Astrocyte (in vitro differentiated cells and primary cell): ENCODE measurements around the gene PDE11A. TPM values are rescaled to one million over a fixed set of nuclear protein-coding genes. Genes with fewer than 3 reads are reported as not detected.
A peak's percentile ranks its signal among the peaks of the same experiment; 100 is the strongest.

Experiments used
- DNase-seq: peaks from one replicate; pipeline ENCODE4 v3.0.0-alpha.2; 2010; ENCODE audit warnings: low read depth
- FAIRE-seq: peaks from 2 replicates; lab custom pipeline; 2011; peaks lifted over from hg19 to GRCh38; lab: Jason Lieb, UNC
- H2AFZ ChIP-seq: 2 replicates; pipeline ENCODE4 v1.6.0; 2012; ENCODE audit warnings: low read depth, low read length, inconsistent platforms
- H3K27ac ChIP-seq: 2 replicates; pipeline ENCODE4 v1.5.1; 2011; ENCODE audit warnings: low read depth, low read length, inconsistent platforms
- H3K27me3 ChIP-seq: 2 replicates; pipeline ENCODE4 v1.6.0; 2011; ENCODE audit warnings: low read length, inconsistent platforms; ENCODE audit not compliant: insufficient read depth
- H3K36me3 ChIP-seq: 2 replicates; pipeline ENCODE4 v1.5.1; 2011; ENCODE audit warnings: low read length, inconsistent platforms; ENCODE audit not compliant: insufficient read depth
- H3K4me1 ChIP-seq: 2 replicates; pipeline ENCODE4 v1.5.1; 2011; ENCODE audit warnings: low read length, inconsistent platforms; ENCODE audit not compliant: insufficient read depth
- H3K4me2 ChIP-seq: 2 replicates; pipeline ENCODE4 v1.6.0; 2012; ENCODE audit warnings: low read length, inconsistent platforms
- H3K4me3 ChIP-seq: 2 replicates; pipeline ENCODE4 v1.5.1; 2011; ENCODE audit warnings: low read depth, mild to moderate bottlenecking, low read length, inconsistent platforms; ENCODE audit not compliant: insufficient read depth
- H3K79me2 ChIP-seq: 2 replicates; pipeline ENCODE4 v1.6.0; 2012; ENCODE audit warnings: mild to moderate bottlenecking, low read length, inconsistent platforms; ENCODE audit not compliant: insufficient read depth
- H3K9ac ChIP-seq: 2 replicates; pipeline ENCODE4 v1.6.0; 2012; ENCODE audit warnings: mild to moderate bottlenecking, low read length, inconsistent platforms
- H3K9me3 ChIP-seq: 2 replicates; pipeline ENCODE4 v1.5.1; 2012; ENCODE audit warnings: low read depth, mild to moderate bottlenecking, low read length, inconsistent platforms; ENCODE audit not compliant: insufficient read depth
- H4K20me1 ChIP-seq: 2 replicates; pipeline ENCODE4 v1.6.0; 2012; ENCODE audit warnings: low read length, inconsistent platforms; ENCODE audit not compliant: insufficient read depth
- H3K27ac Mint-ChIP-seq: one replicate; pipeline ENCODE4 v1.8.0; 2021; ENCODE audit warnings: mild to moderate bottlenecking, mixed read lengths; ENCODE audit not compliant: unreplicated experiment
- H3K27me3 Mint-ChIP-seq: one replicate; pipeline ENCODE4 v1.8.0; 2021; ENCODE audit warnings: low read depth, mixed read lengths; ENCODE audit not compliant: unreplicated experiment
- H3K36me3 Mint-ChIP-seq: one replicate; pipeline ENCODE4 v1.8.0; 2021; ENCODE audit warnings: low read depth, mixed read lengths; ENCODE audit not compliant: unreplicated experiment
- H3K4me1 Mint-ChIP-seq: one replicate; pipeline ENCODE4 v1.8.0; 2021; ENCODE audit warnings: low read depth, mixed read lengths; ENCODE audit not compliant: unreplicated experiment
- H3K4me3 Mint-ChIP-seq: one replicate; pipeline ENCODE4 v1.8.0; 2021; ENCODE audit warnings: mild to moderate bottlenecking, moderate library complexity, mixed read lengths; ENCODE audit not compliant: unreplicated experiment
- H3K9me3 Mint-ChIP-seq: one replicate; pipeline ENCODE4 v1.8.0; 2021; ENCODE audit warnings: mild to moderate bottlenecking, mixed read lengths; ENCODE audit not compliant: unreplicated experiment
- CTCF ChIP-seq: IDR thresholded peaks from 2 replicates; pipeline ENCODE4 v1.5.1; 2011; ENCODE audit warnings: low read depth, mild to moderate bottlenecking, inconsistent platforms, low read length, moderate library complexity; ENCODE audit not compliant: insufficient read depth
- EZH2 ChIP-seq: IDR thresholded peaks from 2 replicates; pipeline ENCODE4 v1.6.1; 2012; ENCODE audit warnings: mild to moderate bottlenecking, low read length, inconsistent platforms; ENCODE audit not compliant: insufficient read depth
- total RNA-seq: library from RNA; stranded (reverse); gene quantifications from 2 replicates; pipeline ENCODE4 v1.2.1, GENCODE V29; 2021

The PDE11A gene
- total RNA-seq, 1 donor from 2014 or later: 0.45 TPM

DNA sequence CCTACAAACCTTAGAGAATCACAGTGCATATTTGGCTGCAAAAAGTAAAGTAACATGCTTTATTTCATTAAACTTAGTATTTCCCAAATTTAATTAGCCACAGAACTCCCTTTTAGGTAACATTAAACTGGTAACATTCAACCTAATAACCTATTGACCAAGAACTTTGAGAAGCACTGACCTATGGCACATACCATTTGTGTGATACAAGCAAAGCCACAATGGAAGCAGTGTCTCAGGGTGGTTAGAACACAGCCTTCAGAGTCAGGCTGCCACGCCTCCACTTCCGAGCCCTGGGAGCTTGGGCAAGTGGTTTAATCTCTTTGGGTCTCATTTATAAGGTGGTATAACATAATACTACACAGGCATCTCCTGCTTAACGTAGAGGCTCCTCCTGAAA, 301.4 kb downstream of the PDE11A start:
- FAIRE-seq: no peak
- no peaks in the 10 kb centered on the region for H3K27me3 Mint-ChIP-seq
- no peaks in the 10 kb centered on the region for H3K9me3 Mint-ChIP-seq
- H3K27ac Mint-ChIP-seq: no peak overlapping the region
- no peak overlapping the region for H3K27ac ChIP-seq
- DNase-seq: peak; percentile 5
- no peak overlapping the region for H2AFZ ChIP-seq
- peaks cover 6% of the 10 kb centered on the region for H3K4me1 Mint-ChIP-seq
- no peaks in the 10 kb centered on the region for H3K9me3 ChIP-seq
- no peaks in the 10 kb centered on the region for H4K20me1 ChIP-seq
- no peaks in the 10 kb centered on the region for H3K4me1 ChIP-seq
- H3K27me3 ChIP-seq: no peaks in the 10 kb centered on the region
- no peaks in the 10 kb centered on the region for H3K36me3 Mint-ChIP-seq
- no peak overlapping the region for H3K4me2 ChIP-seq
- TF ChIP-seq EZH2 (no peak), CTCF (no peak)
- H3K79me2 ChIP-seq: no peaks in the 10 kb centered on the region
- no peak overlapping the region for H3K4me3 ChIP-seq
- H3K36me3 ChIP-seq: no peaks in the 10 kb centered on the region
- H3K9ac ChIP-seq: no peak overlapping the region
- no peak overlapping the region for H3K4me3 Mint-ChIP-seq

GRCh38 chr2:177767768-177768167, 304.8 kb downstream of the PDE11A start:
- no peak for FAIRE-seq
- no peak overlapping the region for H3K4me3 Mint-ChIP-seq
- H3K4me1 ChIP-seq: no peaks in the 10 kb centered on the region
- no peak overlapping the region for H3K27ac Mint-ChIP-seq
- H3K9me3 ChIP-seq: no peaks in the 10 kb centered on the region
- H3K27me3 ChIP-seq: no peaks in the 10 kb centered on the region
- peaks cover 8% of the 10 kb centered on the region for H3K27me3 Mint-ChIP-seq
- H3K79me2 ChIP-seq: no peaks in the 10 kb centered on the region
- H3K4me3 ChIP-seq: no peak overlapping the region
- TF ChIP-seq CTCF: no peak
- TF ChIP-seq EZH2: no peak
- H3K27ac ChIP-seq: no peak overlapping the region
- peaks cover 6% of the 10 kb centered on the region for H3K4me1 Mint-ChIP-seq
- no peaks in the 10 kb centered on the region for H3K36me3 ChIP-seq
- DNase-seq: no peak
- no peaks in the 10 kb centered on the region for H3K36me3 Mint-ChIP-seq
- H3K9me3 Mint-ChIP-seq: no peaks in the 10 kb centered on the region
- H3K4me2 ChIP-seq: no peak overlapping the region
- no peak overlapping the region for H2AFZ ChIP-seq
- H3K9ac ChIP-seq: no peak overlapping the region
- no peaks in the 10 kb centered on the region for H4K20me1 ChIP-seq

GRCh38 chr2:177765698-177766097, 306.9 kb downstream of the PDE11A start:
- Histone ChIP-seq H3K36me3 (no peaks in the 10 kb centered on the region), H3K9ac (no peak overlapping the region), H2AFZ (no peak overlapping the region), H3K27ac (no peak overlapping the region), H3K4me3 (no peak overlapping the region), H4K20me1 (no peaks in the 10 kb centered on the region), H3K27me3 (no peaks in the 10 kb centered on the region), H3K4me2 (no peak overlapping the region), H3K79me2 (no peaks in the 10 kb centered on the region), H3K4me1 (no peaks in the 10 kb centered on the region), H3K9me3 (no peaks in the 10 kb centered on the region)
- Mint-ChIP-seq H3K4me1 (no peaks in the 10 kb centered on the region), H3K4me3 (no peak overlapping the region), H3K36me3 (no peaks in the 10 kb centered on the region), H3K27me3 (peaks cover 20% of the 10 kb centered on the region), H3K9me3 (peaks cover 3% of the 10 kb centered on the region), H3K27ac (no peak overlapping the region)
- no peak for DNase-seq
- no peak for TF ChIP-seq EZH2
- FAIRE-seq: no peak
